Aorta (tissue), 5 donors: ENCODE measurements around the gene SKAP2. TPM values are rescaled to one million over a fixed set of nuclear protein-coding genes. Genes with fewer than 3 reads are reported as not detected.

ENCODE experiments used
- ATAC-seq: fragments of 200-7000 bp; cut with Tn5 transposase; one replicate; pipeline ENCODE4 v1.9.1; 2022; ENCODE audit warnings: moderate library complexity; ENCODE audit not compliant: low FRiP score
- DNase-seq, 2 donors: peaks; one replicate each; pipeline ENCODE4 v3.0.0-alpha.2; 2020
- H3K27ac ChIP-seq, 2 donors: one replicate each; pipeline ENCODE4 v1.5.1; 2013; ENCODE audit warnings: low read length in 2 of 2, mild to moderate bottlenecking in 2 of 2, moderate library complexity in 2 of 2, control low read depth in 1 of 2, inconsistent platforms in 1 of 2, low read depth in 1 of 2
- H3K27me3 ChIP-seq, 2 donors: one replicate each; pipeline ENCODE4 v1.6.1; 2013; ENCODE audit warnings: control low read depth in 1 of 2, low read length in 1 of 2, mild to moderate bottlenecking in 1 of 2, moderate library complexity in 1 of 2; ENCODE audit not compliant: insufficient read depth in 2 of 2, control insufficient read depth in 1 of 2
- H3K36me3 ChIP-seq, 2 donors: one replicate each; pipeline ENCODE4 v1.6.1; 2013; ENCODE audit warnings: control low read depth in 1 of 2, low read length in 1 of 2, mild to moderate bottlenecking in 1 of 2; ENCODE audit not compliant: insufficient read depth in 2 of 2, control insufficient read depth in 1 of 2
- H3K4me1 ChIP-seq, 2 donors: one replicate each; pipeline ENCODE4 v1.6.1; 2013; ENCODE audit warnings: low read length in 2 of 2, control low read depth in 1 of 2, mild to moderate bottlenecking in 1 of 2, moderate library complexity in 1 of 2; ENCODE audit not compliant: insufficient read depth in 2 of 2, control insufficient read depth in 1 of 2
- H3K4me3 ChIP-seq, 2 donors: one replicate each; pipeline ENCODE4 v1.5.1; 2013; ENCODE audit warnings: low read length in 2 of 2, control low read depth in 1 of 2, mild to moderate bottlenecking in 1 of 2
- H3K9me3 ChIP-seq: one replicate; pipeline ENCODE4 v1.6.1; 2013; ENCODE audit warnings: mild to moderate bottlenecking, low read length; ENCODE audit not compliant: control insufficient read depth
- WGBS, 2 donors: extraction: QIAGEN DNeasy Blood & Tissue Kit; methylation state at CpG; one replicate each; pipeline ENCODE4 v1.1.7; 2013; 5-methylcytosine and 5-hydroxymethylcytosine counted together
- intact Hi-C, 2 donors: fragments of 100-400 bp; cut with DNase I; formaldehyde crosslinking; loops; one replicate each; pipeline versions ENCODE4 v1.14.2 to v1.15.0; 2022
- polyA plus RNA-seq, 2 donors: library from polyadenylated mRNA; stranded (reverse); fragments of 200-250 nt; gene quantifications; one replicate each; pipeline ENCODE4 v1.2.3, GENCODE V29; 2013
- total RNA-seq, 2 donors: library from RNA; stranded (reverse); fragmentation: NEBNext Ultra II Directional; extraction: Animal tissue kit (Norgen Biotek cat#: 25700); gene quantifications; one replicate each; pipeline ENCODE4 v1.2.1, GENCODE V29; 2021
- donor health status: healthy with polysubstance abuse.
- donor health status: Bipolar disorder and iron deficiency.
- donor health status: DM: no; HTN: no; CAD: no.
- donor health status: DM: no; HTN: no; CAD: no.
- donor health status: DM: yes; HTN: yes; CAD: no.

SKAP2 gene
- total and polyA plus RNA-seq, 4 donors, result 11.4 to 48.5 (median 27.9) TPM

- no peak for ATAC-seq
- DNase-seq, result no peak
- Histone ChIP-seq H3K4me3 (no peak overlapping the region), H3K27ac (no peak overlapping the region), H3K36me3 (no peaks in the 10 kb centered on the region), H3K9me3 (no peaks in the 10 kb centered on the region), H3K27me3 (no peaks in the 10 kb centered on the region), H3K4me1 (no peaks in the 10 kb centered on the region)
- intact Hi-C loops, result no loop called here
- WGBS, 2 donors, result 60 to 75% methylated on average over 10 to 12 of the region's 12 CpGs
Measured at GRCh38 chr7:26620352-26620751, 244.0 kb downstream of the SKAP2 start.

- 93% methylated on average over 4 of the region's 4 CpGs for WGBS, 2 donors
- no peaks in the 10 kb centered on the region for H3K36me3 ChIP-seq
- no peak for DNase-seq
- no peaks in the 10 kb centered on the region for H3K27me3 ChIP-seq
- H3K9me3 ChIP-seq, result no peaks in the 10 kb centered on the region
- intact Hi-C loops, result no loop called here
- no peak overlapping the region for H3K4me3 ChIP-seq
- H3K4me1 ChIP-seq, result no peaks in the 10 kb centered on the region
- no peak overlapping the region for H3K27ac ChIP-seq
- no peak for ATAC-seq
Measured at GRCh38 chr7:26619348-26619984, 244.9 kb downstream of the SKAP2 start.

- WGBS, 2 donors, result 87 to 91% methylated on average over 8 of the region's 8 CpGs
- no peaks in the 10 kb centered on the region for H3K27me3 ChIP-seq
- no peak for ATAC-seq
- no peak overlapping the region for H3K4me3 ChIP-seq
- H3K4me1 ChIP-seq, result no peaks in the 10 kb centered on the region
- H3K27ac ChIP-seq, result no peak overlapping the region
- intact Hi-C loops, result no loop called here
- H3K9me3 ChIP-seq, result no peaks in the 10 kb centered on the region
- H3K36me3 ChIP-seq, result no peaks in the 10 kb centered on the region
- no peak for DNase-seq
Measured at GRCh38 chr7:26618898-26619297, 245.5 kb downstream of the SKAP2 start.

GRCh38 chr7:26618449-26618848 lies 245.9 kb downstream of the SKAP2 start:
- H3K27me3 ChIP-seq, result no peaks in the 10 kb centered on the region
- DNase-seq (no peak), ATAC-seq (no peak)
- no peaks in the 10 kb centered on the region for H3K4me1 ChIP-seq
- 59 to 62% methylated on average over 12 of the region's 12 CpGs for WGBS, 2 donors
- H3K9me3 ChIP-seq, result no peaks in the 10 kb centered on the region
- no peaks in the 10 kb centered on the region for H3K36me3 ChIP-seq
- intact Hi-C loops, result no loop called here
- no peak overlapping the region for H3K4me3 ChIP-seq
- no peak overlapping the region for H3K27ac ChIP-seq

Other genes with a start within 250 kb of the SKAP2 start
- 1 to 10 TPM; 1.3 to 1.6 TPM for gene HOXA1, start 231.4 kb upstream of the SKAP2 start, total RNA-seq
- gene HOXA1, start 231.4 kb upstream of the SKAP2 start, polyA plus RNA-seq, result under 1 TPM; 0.59 to 0.88 TPM
- gene HOXA2, start 238.1 kb upstream of the SKAP2 start, total RNA-seq, result 1 to 10 TPM; 1.6 to 4.7 TPM
- gene HOXA2, start 238.1 kb upstream of the SKAP2 start, polyA plus RNA-seq, result 1 to 10 TPM; 2.3 to 3.6 TPM